Neutrophil (primary cell): ENCODE data around the gene PPP1R14C.
"Not testable (repeated sequence)": the region's sequence is repeated elsewhere in the genome, so short reads cannot be mapped to it uniquely, and the experiment has no call there.

ENCODE experiments used
- H3K27ac ChIP-seq: fragments of 200-600 bp; sonication (generic); 2 replicates; pipeline ENCODE4 v1.5.1; 2016; ENCODE audit warnings: mild to moderate bottlenecking, moderate library complexity
- H3K27me3 ChIP-seq: fragments of 200-600 bp; sonication (generic); 2 replicates; pipeline ENCODE4 v1.6.0; 2016; ENCODE audit warnings: mild to moderate bottlenecking
- H3K36me3 ChIP-seq: fragments of 200-600 bp; sonication (generic); 2 replicates; pipeline ENCODE4 v1.5.1; 2017
- H3K4me1 ChIP-seq, 2 experiments: fragments of 200-600 bp in 1 of 2; sonication (generic) in 1 of 2; 1 replicate in 1 of 2; 2 replicates in 1 of 2; pipeline versions ENCODE4 v1.5.1 to v1.6.1; 2013 to 2016; ENCODE audit warnings: low read depth in 1 of 2, low read length in 1 of 2, mild to moderate bottlenecking in 1 of 2, moderate library complexity in 1 of 2; ENCODE audit not compliant: control insufficient read depth in 1 of 2, insufficient read depth in 1 of 2
- H3K4me3 ChIP-seq, 2 experiments: fragments of 200-600 bp in 1 of 2; sonication (generic) in 1 of 2; 1 replicate in 1 of 2; 2 replicates in 1 of 2; pipeline ENCODE4 v1.5.1; 2013 to 2016; ENCODE audit warnings: low read depth in 1 of 2, low read length in 1 of 2, mild to moderate bottlenecking in 1 of 2, moderate library complexity in 1 of 2
- H3K9me3 ChIP-seq: fragments of 200-600 bp; sonication (generic); 2 replicates; pipeline ENCODE4 v1.5.1; 2016
- TF ChIP-seq, protein P1 (sequence below): fragments of 200-600 bp; sonication (generic); IDR thresholded peaks from 2 replicates; pipeline ENCODE4 v1.5.1; 2016; ENCODE audit warnings: antibody characterized with exemption

The PPP1R14C gene

DNA sequence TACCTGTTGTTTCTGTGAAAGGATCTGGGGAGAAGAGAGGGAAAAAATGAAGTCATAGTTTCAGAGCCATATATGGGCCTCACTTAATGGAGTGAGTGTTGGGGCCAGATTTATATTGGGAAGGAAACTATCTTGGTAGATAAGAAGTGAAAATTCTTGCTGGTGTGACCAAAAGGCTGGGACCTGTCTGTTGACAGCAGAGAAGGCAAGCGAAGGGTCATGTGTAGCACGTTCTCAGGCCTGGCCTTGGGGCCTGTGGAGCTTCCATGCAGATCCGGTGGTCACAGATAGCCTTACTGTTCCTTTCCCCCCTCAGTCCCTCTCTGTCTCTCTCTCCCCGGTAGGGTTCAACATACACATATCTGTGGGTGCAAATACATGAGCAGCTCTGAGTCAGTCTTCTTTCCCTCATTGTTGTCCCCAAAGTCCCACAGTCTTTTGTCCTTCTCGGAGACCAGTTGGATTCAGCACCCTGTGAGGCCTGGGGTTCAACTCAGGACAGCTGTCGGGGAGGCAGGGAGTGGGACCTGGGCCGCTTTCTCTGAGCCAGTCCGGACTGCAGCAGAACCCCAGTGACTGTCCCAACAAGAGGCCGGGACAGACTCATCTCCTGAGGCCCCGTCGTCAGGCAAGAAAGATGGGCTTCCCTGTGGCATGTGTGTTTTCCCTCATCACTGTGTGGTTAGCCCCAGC, 34.6 kb downstream of the PPP1R14C start:
- Histone ChIP-seq H3K9me3 (no peaks in the 10 kb centered on the region), H3K36me3 (no peaks in the 10 kb centered on the region), H3K27me3 (no peaks in the 10 kb centered on the region), H3K4me1 (no peaks in the 10 kb centered on the region), H3K27ac (no peak overlapping the region), H3K4me3 (no peak overlapping the region)
- TF ChIP-seq, protein P1, sequence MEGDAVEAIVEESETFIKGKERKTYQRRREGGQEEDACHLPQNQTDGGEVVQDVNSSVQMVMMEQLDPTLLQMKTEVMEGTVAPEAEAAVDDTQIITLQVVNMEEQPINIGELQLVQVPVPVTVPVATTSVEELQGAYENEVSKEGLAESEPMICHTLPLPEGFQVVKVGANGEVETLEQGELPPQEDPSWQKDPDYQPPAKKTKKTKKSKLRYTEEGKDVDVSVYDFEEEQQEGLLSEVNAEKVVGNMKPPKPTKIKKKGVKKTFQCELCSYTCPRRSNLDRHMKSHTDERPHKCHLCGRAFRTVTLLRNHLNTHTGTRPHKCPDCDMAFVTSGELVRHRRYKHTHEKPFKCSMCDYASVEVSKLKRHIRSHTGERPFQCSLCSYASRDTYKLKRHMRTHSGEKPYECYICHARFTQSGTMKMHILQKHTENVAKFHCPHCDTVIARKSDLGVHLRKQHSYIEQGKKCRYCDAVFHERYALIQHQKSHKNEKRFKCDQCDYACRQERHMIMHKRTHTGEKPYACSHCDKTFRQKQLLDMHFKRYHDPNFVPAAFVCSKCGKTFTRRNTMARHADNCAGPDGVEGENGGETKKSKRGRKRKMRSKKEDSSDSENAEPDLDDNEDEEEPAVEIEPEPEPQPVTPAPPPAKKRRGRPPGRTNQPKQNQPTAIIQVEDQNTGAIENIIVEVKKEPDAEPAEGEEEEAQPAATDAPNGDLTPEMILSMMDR, result no peak

- H3K9me3 ChIP-seq, result no peaks in the 10 kb centered on the region
- no peaks in the 10 kb centered on the region for H3K36me3 ChIP-seq
- TF ChIP-seq, protein P1, result no peak
- no peak overlapping the region for H3K4me3 ChIP-seq
- no peak overlapping the region for H3K27ac ChIP-seq
- H3K4me1 ChIP-seq, result no peaks in the 10 kb centered on the region
- H3K27me3 ChIP-seq, result no peaks in the 10 kb centered on the region
Measured at GRCh38 chr6:150177952-150178520, 35.2 kb downstream of the PPP1R14C start.

GRCh38 chr6:150179030-150179429, 36.2 kb downstream of the PPP1R14C start:
- H3K27ac ChIP-seq, result no peak overlapping the region
- H3K9me3 ChIP-seq, result no peaks in the 10 kb centered on the region
- TF ChIP-seq, protein P1, result no peak
- H3K4me3 ChIP-seq, result no peak overlapping the region
- no peaks in the 10 kb centered on the region for H3K4me1 ChIP-seq
- H3K36me3 ChIP-seq, result no peaks in the 10 kb centered on the region
- H3K27me3 ChIP-seq, result no peaks in the 10 kb centered on the region

GRCh38 chr6:150179907-150180424, 37.1 kb downstream of the PPP1R14C start:
- not testable (repeated sequence) for H3K4me3 ChIP-seq, H3K4me1 ChIP-seq, H3K36me3 ChIP-seq, H3K27ac ChIP-seq, H3K9me3 ChIP-seq, H3K27me3 ChIP-seq

DNA sequence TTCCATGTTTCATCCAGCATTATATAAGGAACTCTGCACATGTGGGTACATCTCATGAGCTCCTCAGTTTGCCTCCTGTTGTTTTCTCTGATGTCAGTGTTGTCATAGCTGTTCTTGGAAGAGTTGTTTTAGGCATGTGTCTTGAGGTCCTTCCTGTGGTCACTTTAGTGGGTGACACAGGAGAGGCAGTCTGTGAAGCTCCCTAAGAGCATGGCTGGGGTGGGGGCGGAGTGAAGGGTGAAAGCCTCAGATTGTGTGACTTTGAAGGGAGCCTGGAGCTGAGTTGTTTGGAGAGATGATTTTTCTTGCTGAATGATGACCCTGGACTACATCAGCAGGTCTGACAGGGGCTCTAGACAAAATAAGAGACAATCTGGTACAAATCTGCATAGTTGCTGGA, 37.7 kb downstream of the PPP1R14C start:
- H3K36me3 ChIP-seq, result no peaks in the 10 kb centered on the region
- TF ChIP-seq, protein P1, result no peak

DNA sequence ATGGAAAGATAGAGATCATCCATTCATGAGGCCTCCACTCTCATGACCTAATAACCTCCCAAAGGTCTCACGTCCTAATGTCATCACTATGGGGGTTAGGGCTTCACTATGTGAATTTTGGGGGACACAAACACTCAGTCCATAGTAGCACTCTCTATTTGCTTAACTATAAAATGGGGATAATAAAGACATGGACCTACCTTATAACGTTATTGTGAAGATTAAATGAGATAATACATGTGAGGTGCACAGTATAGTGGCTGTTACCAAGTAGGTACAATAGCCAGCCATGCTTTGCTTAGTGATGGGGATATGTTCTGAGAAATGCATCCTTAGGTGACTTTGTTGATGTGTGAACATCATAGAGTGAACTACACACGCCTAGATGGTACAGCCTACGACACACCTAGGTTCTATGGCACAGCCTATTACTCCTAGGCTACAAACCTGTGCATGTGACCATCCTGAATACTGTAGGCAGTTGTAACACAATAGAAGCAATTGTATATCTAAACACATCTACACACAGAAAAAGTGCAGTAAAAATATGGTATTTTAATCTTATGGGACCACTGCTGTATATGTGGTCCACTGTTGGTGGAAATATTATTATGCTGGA, 39.7 kb downstream of the PPP1R14C start:
- no peak overlapping the region for H3K27ac ChIP-seq
- TF ChIP-seq, protein P1, result no peak
- H3K36me3 ChIP-seq, result no peaks in the 10 kb centered on the region
- no peaks in the 10 kb centered on the region for H3K4me1 ChIP-seq
- H3K4me3 ChIP-seq, result no peak overlapping the region
- no peaks in the 10 kb centered on the region for H3K9me3 ChIP-seq
- no peaks in the 10 kb centered on the region for H3K27me3 ChIP-seq

More for the DNA sequence above, 37.7 kb downstream of the PPP1R14C start:
- no peaks in the 10 kb centered on the region for H3K27me3 ChIP-seq
- H3K9me3 ChIP-seq, result no peaks in the 10 kb centered on the region
- no peaks in the 10 kb centered on the region for H3K4me1 ChIP-seq
- no peak overlapping the region for H3K4me3 ChIP-seq
- H3K27ac ChIP-seq, result no peak overlapping the region
